H4 (cell line): ENCODE measurements around the gene DAB2IP. TPM values are rescaled to one million over a fixed set of nuclear protein-coding genes. Genes with fewer than 3 reads are reported as not detected.

Source experiments
- DNase-seq: peaks from one replicate; pipeline ENCODE4 v3.0.0-alpha.2; 2015; ENCODE audit warnings: low spot score
- total RNA-seq: library from RNA; depleted of rRNA; stranded (reverse); fragments of >200 nt; shearing (Covaris generic); gene quantifications from 2 replicates; pipeline ENCODE4 v1.2.3, GENCODE V29; 2014

Gene DAB2IP
- total RNA-seq, 1 experiment from 2014 or later: 8.4 TPM

DNA sequence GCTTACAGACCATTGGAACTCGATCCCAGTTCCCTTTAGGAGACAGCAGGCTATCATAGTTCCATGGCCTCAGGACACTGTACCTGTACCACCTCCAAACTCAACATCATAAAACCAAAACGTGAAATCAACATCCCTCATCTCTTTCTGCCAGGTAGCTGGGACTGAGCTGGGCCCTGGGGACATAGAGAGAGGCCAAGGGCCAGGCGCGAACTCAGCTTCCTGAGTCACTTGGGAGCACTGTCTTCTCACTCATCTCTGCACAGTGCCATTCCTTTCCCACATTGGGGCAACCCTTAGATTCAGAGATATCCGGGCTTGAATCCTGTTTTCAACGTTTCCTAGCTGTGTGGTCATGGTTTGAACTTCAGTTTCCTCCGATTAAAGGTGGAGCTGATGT is 12.2 kb downstream of the DAB2IP start:
- no peak for DNase-seq

- no peak for DNase-seq
These were observed 14.9 kb downstream of the DAB2IP start for GRCh38 chr9:121666294-121666693.

DNA sequence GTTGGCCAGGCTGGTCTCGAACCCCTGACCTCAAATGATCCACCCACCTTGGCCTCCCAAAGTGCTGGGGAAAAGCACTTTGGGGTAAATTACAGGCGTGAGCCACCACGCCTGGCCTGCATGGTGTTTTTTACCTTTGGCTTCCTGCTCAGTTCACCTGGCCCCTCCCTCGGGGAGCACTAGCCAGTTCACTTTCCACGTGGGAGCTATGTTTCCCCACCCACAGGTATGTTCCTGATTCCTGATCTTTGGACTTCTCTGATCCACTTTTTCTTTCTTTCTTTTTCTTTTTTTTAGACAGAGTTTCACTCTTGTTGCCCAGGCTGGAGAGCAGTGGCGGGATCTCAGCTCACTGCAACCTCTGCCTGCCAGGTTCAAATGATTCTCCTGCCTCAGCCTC is 15.8 kb downstream of the DAB2IP start:
- no peak for DNase-seq

GRCh38 chr9:121667890-121668289 is 16.5 kb downstream of the DAB2IP start:
- no peak for DNase-seq

- DNase-seq: no peak
These were observed 19.0 kb downstream of the DAB2IP start for GRCh38 chr9:121670431-121670830.

GRCh38 chr9:121671612-121672155 is 20.2 kb downstream of the DAB2IP start:
- no peak for DNase-seq

DNA sequence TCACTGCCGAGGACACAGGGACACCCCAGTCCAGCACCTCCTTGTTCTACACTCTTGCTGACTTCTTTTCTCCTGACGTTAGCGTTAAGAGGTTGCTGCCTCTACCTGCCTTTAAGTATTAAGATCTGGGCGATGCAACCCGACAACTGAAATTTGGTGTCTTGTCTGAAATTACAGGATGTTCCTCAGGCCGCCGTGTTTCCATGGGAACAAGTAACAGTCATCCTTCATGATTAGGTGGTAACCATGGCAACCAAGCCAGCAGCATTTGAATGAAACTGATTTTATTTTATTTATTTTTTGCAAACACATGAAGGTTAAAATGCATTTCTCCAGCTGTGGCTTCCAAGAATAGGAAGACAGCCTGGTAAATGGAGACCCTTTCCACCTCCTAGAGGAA is 20.8 kb downstream of the DAB2IP start:
- no peak for DNase-seq

GRCh38 chr9:121672986-121673385 is 21.6 kb downstream of the DAB2IP start:
- DNase-seq: no peak

GRCh38 chr9:121673576-121673975 is 22.1 kb downstream of the DAB2IP start:
- no peak for DNase-seq

- no peak for DNase-seq
These were observed 22.6 kb downstream of the DAB2IP start for GRCh38 chr9:121674017-121674416.

DNA sequence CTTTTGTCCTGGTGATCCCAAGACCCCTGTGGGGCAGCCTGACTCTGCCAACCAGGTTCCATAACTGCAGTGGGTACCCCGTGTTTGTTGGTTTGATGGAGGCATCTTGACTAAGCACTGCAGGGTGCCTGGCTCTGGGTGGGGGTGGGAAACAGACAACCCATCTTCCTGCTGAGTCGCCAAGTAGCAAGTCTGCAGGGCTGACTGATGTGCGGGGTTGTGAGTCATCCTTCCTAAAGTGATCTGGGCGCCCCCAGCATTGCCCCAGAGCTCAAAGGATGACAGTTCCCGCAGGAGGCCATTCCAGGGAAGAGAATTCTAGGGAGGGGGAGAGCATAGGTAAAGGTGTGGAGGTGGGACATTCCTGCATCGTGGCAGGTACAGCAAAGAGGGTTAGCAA is 23.5 kb downstream of the DAB2IP start:
- DNase-seq: no peak

DNA sequence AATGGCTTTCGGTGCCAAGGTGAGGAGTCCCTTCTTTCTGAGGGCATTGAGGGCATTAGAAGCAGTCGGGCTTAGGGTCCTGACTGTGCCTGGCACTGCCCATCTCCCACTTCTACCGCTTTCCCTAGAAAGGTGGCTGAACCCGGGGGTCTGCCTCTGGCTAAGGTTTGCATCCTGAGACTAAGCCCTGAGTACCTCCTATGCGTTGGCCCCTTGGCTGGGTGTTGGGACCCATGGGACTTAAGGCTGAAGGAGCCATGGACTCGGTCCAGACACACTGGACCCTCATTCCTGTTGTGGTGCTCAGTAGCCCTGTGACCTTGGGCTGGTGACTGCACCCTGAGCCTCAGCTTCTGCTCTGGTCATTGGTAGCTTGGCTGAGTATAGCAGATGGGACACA is 23.9 kb downstream of the DAB2IP start:
- no peak for DNase-seq

GRCh38 chr9:121675969-121676822 is 24.8 kb downstream of the DAB2IP start:
- no peak for DNase-seq

GRCh38 chr9:121676926-121677325 is 25.5 kb downstream of the DAB2IP start:
- DNase-seq: no peak

DNA sequence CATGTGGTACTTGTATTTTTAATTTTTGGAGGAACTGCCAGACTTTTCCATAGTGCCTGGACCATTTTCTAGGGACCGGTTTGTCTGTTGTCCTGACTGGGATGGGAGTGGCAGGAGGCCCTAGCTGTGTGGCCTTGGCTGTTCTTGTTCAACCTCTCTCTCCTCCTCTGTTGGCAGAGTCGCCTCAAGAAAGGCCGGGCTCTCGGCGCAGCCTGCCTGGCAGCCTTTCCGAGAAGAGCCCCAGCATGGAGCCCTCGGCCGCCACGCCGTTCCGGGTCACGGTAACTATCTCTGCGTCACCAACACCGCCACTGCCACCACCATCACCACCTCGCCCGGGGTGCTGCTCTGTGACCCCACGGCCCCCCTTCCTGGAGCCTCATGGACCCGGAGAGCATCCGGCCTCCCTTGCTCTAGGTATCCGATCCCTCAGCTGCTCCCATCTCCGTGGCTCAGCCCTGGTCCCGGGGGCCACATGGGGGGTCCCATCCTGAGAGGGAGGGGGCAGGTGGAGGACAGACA is 27.1 kb downstream of the DAB2IP start:
- no peak for DNase-seq

DNA sequence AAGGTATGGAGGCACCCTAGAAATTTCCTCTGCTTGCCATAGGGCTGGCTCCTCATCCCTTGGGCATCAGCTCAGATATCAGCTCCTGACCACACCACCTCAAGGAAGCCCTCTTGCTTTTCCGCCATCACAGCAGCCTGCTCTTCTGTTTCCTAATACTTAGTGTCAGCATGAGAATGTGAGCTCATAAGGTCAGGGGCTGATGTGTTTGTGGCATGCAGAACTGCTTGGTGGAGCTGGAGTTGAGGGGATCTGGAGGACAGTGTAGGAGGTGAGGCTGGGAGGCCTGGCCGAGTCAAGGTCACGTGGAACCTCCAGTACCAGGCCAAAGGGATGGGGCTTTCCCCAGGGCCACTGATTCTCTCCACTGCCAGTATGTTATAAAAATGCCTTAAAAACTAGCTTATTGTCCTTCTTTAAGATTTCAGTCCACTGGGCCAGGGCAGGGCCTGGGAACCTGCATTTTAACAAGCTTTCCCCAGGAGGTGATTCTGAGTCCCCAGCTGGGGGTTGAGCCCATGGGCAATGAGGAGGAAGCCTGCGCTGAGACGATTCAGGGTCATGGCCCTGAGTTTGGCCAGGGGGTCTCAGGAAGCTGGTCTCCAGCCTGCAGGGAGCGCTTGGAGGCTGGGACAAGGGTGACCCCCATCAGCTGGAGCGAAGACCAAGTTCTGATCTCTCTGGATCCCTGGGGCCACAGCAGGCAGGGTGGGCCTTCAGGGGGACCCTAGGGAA is 28.6 kb downstream of the DAB2IP start:
- no peak for DNase-seq

DNA sequence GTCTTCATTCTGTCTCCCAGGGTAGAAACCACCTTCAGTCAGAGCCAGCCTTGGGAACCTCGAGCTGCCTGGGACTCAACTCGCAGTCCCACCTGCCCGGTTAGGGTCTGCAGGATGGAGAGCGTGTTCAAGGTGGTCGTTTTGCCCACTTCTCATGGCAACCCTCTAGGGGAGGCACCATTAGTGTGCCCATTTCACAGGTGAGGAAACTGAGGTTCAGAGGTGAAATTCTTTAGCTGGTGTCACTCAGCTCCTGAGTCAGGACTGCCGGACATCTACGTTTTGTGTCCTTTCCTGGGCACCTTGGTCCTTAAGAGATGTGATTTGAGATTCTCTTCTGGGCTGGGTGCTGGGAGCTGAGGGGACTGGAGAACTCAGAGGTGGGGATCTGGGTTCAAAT is 30.0 kb downstream of the DAB2IP start:
- no peak for DNase-seq

DNA sequence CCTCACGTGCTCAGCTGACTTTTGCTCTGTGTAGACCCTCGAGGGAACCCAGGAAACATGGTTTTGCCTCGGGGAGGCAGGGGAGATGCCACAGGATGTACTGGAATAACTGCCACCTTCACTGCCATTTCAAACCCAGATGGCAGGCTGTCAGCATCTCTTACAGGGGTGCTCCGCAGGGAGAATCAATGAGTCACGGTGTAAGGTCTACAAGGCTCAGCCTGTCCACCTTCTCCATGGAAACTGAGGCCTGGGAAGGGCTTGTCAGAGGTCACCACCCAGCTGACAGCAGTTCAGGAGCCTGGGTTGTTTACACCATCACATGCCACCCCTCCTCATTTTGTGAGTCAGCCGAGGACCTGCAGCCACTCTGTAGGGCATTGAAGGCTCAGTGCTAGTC is 30.8 kb downstream of the DAB2IP start:
- no peak for DNase-seq

DNA sequence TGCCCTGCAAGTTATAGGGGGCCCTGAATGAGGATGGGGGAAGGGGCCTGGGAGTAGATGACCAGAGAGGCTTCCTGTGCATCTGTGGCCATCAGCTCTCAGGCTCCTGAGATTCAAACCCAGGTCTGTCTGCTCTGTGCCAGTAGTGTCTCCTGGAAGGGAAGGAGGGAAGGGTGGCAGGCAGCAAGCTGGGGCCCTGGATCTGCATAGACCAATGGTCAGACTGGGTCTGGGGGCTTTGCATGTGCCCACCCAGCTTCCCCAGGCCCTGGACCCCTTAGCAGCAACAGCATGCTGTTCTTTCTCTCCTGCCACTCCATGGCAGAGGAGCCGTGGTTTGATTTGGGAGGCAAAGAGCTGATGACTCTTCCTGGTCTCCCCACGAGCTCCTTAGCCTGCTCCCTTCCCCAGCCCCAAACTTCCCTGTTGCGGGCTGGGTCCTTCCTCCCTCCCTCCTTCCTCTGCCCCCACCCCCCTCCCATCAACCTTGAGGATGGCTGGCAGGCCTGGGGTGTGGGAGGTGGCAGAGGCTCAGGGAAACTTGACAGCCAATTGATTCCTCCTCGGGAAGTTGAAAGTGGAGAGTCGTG is 31.6 kb downstream of the DAB2IP start:
- DNase-seq: no peak

GRCh38 chr9:121683652-121684051 is 32.2 kb downstream of the DAB2IP start:
- DNase-seq: no peak

DNA sequence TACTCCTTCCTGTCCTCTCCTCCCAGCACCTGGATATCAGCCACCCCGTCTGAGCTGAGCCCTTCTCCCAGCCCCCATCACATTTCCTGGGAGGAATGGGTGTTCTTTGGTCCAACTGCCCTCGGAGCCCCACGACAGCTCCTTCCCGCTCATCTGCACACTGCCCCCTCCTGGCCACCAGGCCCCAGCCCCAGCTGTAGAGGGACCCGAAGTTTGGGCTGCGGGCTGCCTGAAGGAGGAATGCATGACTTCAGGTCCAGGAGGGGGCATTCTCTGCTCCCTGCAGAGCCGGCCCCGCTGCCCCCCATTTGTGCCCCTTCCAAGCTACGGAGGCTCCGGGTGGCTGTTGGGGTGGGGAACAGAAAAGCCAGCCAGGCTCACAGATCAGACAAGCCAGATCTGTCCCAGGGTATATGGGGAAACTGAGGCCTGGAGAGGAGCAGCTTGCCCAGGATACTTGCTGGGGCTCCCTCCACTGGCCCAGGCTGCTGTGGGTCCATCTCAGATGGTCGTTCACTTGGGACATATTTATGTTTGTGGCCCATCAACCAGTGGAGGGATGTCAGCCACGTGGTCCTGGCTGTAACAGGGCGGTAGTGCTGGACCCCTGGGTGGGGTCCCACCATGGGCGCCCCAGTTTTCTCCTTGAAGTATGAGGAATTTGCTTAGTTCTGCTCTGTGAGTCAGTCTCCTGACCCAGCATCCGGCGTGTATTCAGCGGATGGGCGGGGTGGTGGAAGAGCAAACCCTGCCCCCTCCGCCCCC is 33.1 kb downstream of the DAB2IP start:
- no peak for DNase-seq
